ENCODE data around the gene CCHCR1.

Gene CCHCR1

DNA sequence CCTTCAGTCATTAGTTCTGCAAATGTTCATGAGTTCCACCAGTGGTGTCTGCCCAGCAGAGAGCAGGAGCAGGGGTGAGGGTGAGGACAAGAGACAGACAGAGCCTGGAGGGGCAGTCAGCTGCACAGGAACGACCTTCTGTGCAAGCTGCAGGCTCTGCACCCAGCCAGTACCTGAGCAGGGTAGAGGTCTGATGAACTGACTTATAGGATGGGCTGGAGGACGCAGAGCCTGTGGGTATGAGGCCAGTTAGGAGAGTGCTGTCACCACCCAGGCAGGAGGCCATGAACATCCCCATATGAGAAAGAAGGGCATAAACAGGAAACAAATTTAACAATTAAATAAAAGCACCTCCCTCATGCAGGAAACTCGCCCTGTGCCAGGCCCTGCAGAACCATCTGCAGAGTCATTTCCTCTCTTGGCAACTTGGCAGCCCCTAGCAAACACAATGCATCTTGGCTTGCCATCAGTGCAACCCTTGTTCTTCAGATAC is 63.2 kb downstream of the CCHCR1 start:
- DNase-seq, result no peak

DNA sequence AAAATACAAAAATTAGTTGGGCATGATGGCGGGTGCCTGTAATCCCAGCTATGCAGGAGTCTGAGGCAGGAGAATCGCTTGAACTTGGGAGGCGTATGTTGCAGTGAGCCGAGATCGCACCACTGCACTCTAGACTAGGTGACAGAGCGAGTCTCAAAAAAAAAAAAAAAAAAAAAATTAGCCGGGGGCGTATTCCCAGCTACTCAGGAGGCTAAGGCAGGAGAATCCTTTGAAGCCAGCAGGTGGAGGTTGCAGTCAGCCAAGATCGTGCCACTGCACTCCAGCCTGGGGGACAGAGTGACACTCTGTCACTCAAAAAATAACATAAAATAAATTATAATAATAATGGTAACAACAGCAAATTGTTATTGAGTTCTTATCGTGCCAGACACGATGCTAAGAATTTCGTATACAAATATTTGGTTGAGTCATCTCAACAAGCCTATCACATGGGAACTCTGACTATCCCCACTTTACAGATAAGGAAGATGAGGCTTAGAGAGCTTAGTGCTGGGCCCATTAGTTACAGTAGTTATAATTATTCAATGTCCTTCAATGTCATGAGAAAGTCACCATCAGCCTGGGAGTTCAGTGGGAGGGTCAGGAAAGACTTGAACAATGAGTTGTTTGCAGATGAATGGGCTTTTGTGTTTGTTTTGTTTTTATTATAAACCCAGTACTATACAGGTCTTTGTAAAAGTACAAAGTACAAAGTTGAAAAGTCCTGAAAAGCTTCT is 64.7 kb downstream of the CCHCR1 start:
- DNase-seq, result no peak
